ENCODE results near the gene SPACA5. TPM values are rescaled to one million over a fixed set of nuclear protein-coding genes. Genes with fewer than 3 reads are reported as not detected.

The SPACA5 gene
- total and polyA plus RNA-seq, 2 donors, result 0.71 TPM; not detected in 1

Other genes with a start within 250 kb of the SPACA5 start
- gene ZNF81, start 170.1 kb upstream of the SPACA5 start, total RNA-seq, result 7.7 TPM
- gene ZNF81, start 170.1 kb upstream of the SPACA5 start, polyA plus RNA-seq, result 2.3 TPM
- gene ZNF182, start 3.0 kb upstream of the SPACA5 start, total RNA-seq, result 6.0 TPM
- gene ZNF182, start 3.0 kb upstream of the SPACA5 start, polyA plus RNA-seq, result 13.7 TPM
- 1.3 TPM for gene ZNF630, start 64.7 kb downstream of the SPACA5 start, total RNA-seq
- gene ZNF630, start 64.7 kb downstream of the SPACA5 start, polyA plus RNA-seq, result 1.7 TPM
- not detected for gene SPACA5B, start 123.6 kb downstream of the SPACA5 start, total RNA-seq
- gene SPACA5B, start 123.6 kb downstream of the SPACA5 start, polyA plus RNA-seq, result not detected
- gene SSX5, start 189.8 kb downstream of the SPACA5 start, total RNA-seq, result not detected
- not detected for gene SSX5, start 189.8 kb downstream of the SPACA5 start, polyA plus RNA-seq
- not detected for gene SSX1, start 248.4 kb downstream of the SPACA5 start, total RNA-seq
- gene SSX1, start 248.4 kb downstream of the SPACA5 start, polyA plus RNA-seq, result 0.09 TPM

All from thymus (tissue), 2 donors.